Endothelial cell of umbilical vein (primary cell): Measurements from ENCODE around the gene NUDT9. TPM values are rescaled to one million over a fixed set of nuclear protein-coding genes. Genes with fewer than 3 reads are reported as not detected.

Experiments
- BruUV-seq: library from RNA; stranded (reverse); fragments of 400-500 nt; replicated peaks from 2 replicates; lab custom pipeline; 2021; lab: Mats Ljungman, UMichigan
- CTCF ChIA-PET: fragments of 300-600, 350-600 bp; sonication (Branson Sonifier 250); formaldehyde crosslinking; loops from one replicate; lab custom pipeline; 2021; ENCODE audit warnings: antibody characterized with exemption, inconsistent platforms; lab: Charles Lee
- POLR2A ChIA-PET: fragments of 300-600, 350-600 bp; sonication (Branson Sonifier 250); formaldehyde crosslinking; loops from one replicate; lab custom pipeline; 2021; ENCODE audit warnings: antibody characterized with exemption, inconsistent platforms; lab: Charles Lee
- DNase-seq: peaks from one replicate; pipeline ENCODE4 v3.0.0-alpha.2; 2011; ENCODE audit warnings: low read depth, low spot score
- FAIRE-seq: peaks from 2 replicates; lab custom pipeline; 2011; peaks lifted over from hg19 to GRCh38; lab: Jason Lieb, UNC
- H2AFZ ChIP-seq: 2 replicates; pipeline ENCODE4 v1.6.0; 2012; ENCODE audit warnings: low read depth, low read length, control low read depth, inconsistent platforms
- H3K27ac ChIP-seq: 2 replicates; pipeline ENCODE4 v1.5.1; 2011; ENCODE audit warnings: low read depth, mild to moderate bottlenecking, control low read depth, low read length, moderate library complexity; ENCODE audit not compliant: insufficient read depth
- H3K27me3 ChIP-seq, 2 experiments: 2 replicates each; pipeline versions ENCODE4 v1.6.0 to v1.6.1; 2011; ENCODE audit warnings: low read length in 2 of 2, mixed read lengths in 1 of 2; ENCODE audit not compliant: control insufficient read depth in 2 of 2, insufficient read depth in 2 of 2
- H3K36me3 ChIP-seq, 2 experiments: 2 replicates in 1 of 2; 3 replicates in 1 of 2; pipeline ENCODE4 v1.5.1; 2011; ENCODE audit warnings: low read length in 2 of 2, mild to moderate bottlenecking in 1 of 2, moderate library complexity in 1 of 2; ENCODE audit not compliant: control insufficient read depth in 2 of 2, insufficient read depth in 2 of 2; ENCODE audit errors: extremely low read depth in 1 of 2
- H3K4me1 ChIP-seq: 3 replicates; pipeline ENCODE4 v1.5.1; 2011; ENCODE audit warnings: mild to moderate bottlenecking, low read length; ENCODE audit not compliant: control insufficient read depth, insufficient read depth; ENCODE audit errors: extremely low read depth
- H3K4me2 ChIP-seq: 2 replicates; pipeline ENCODE4 v1.6.1; 2011; ENCODE audit warnings: low read length, control low read depth, mixed read lengths; ENCODE audit not compliant: insufficient read depth
- H3K4me3 ChIP-seq, 3 experiments: fragments of 200-600 bp in 1 of 3; sonication (generic), shearing (Covaris generic) in 1 of 3; replicated peaks in 1 of 3; 2 replicates each; pipeline ENCODE4 v1.5.1; 2011 to 2016; ENCODE audit warnings: control low read depth in 3 of 3, low read length in 3 of 3, mild to moderate bottlenecking in 2 of 3, inconsistent platforms in 1 of 3, low read depth in 1 of 3, moderate library complexity in 1 of 3; ENCODE audit not compliant: insufficient read depth in 1 of 3
- H3K79me2 ChIP-seq: 2 replicates; pipeline ENCODE4 v1.6.0; 2012; ENCODE audit warnings: low read length, inconsistent platforms; ENCODE audit not compliant: control insufficient read depth, insufficient read depth
- H3K9ac ChIP-seq: replicated peaks from 2 replicates; pipeline ENCODE3; 2011; ENCODE audit warnings: low read length, control low read depth; ENCODE audit not compliant: insufficient read depth; ENCODE audit errors: extremely low read depth
- H3K9me1 ChIP-seq: replicated peaks from 3 replicates; pipeline ENCODE4 v1.6.0; 2011; ENCODE audit warnings: mild to moderate bottlenecking, low read length; ENCODE audit not compliant: control insufficient read depth, insufficient read depth; ENCODE audit errors: extremely low read depth
- H3K9me3 ChIP-seq: replicated peaks from 2 replicates; pipeline ENCODE4 v1.5.1; 2012; ENCODE audit warnings: low read length, inconsistent platforms; ENCODE audit not compliant: control insufficient read depth, insufficient read depth
- H4K20me1 ChIP-seq: replicated peaks from 2 replicates; pipeline ENCODE3; 2011; ENCODE audit warnings: mild to moderate bottlenecking, low read length; ENCODE audit not compliant: control insufficient read depth, insufficient read depth; ENCODE audit errors: extremely low read depth
- CTCF ChIP-seq, 2 donors: IDR thresholded peaks; 1 replicate in 1 of 2; 2 replicates in 1 of 2; pipeline ENCODE4 v1.5.1; 2011; ENCODE audit warnings: low read length in 2 of 2, mild to moderate bottlenecking in 2 of 2, moderate library complexity in 2 of 2, control low read depth in 1 of 2, inconsistent platforms in 1 of 2, low read depth in 1 of 2; ENCODE audit not compliant: insufficient read depth in 1 of 2; ENCODE audit errors: extremely low read depth in 1 of 2
- EZH2 ChIP-seq: IDR thresholded peaks from 2 replicates; pipeline ENCODE4 v1.6.1; 2012; ENCODE audit warnings: borderline replicate concordance, low read depth, mild to moderate bottlenecking, moderate library complexity, low read length, inconsistent platforms; ENCODE audit not compliant: severe bottlenecking
- FOS ChIP-seq: IDR thresholded peaks from 2 replicates; pipeline ENCODE4 v1.6.1; 2011; ENCODE audit warnings: mild to moderate bottlenecking, low read length, moderate library complexity, borderline replicate concordance; ENCODE audit not compliant: insufficient read depth
- GATA2 ChIP-seq: IDR thresholded peaks from 2 replicates; pipeline ENCODE4 v1.7.0; 2011; ENCODE audit warnings: low read depth, mild to moderate bottlenecking, moderate library complexity, mixed read lengths, low read length; ENCODE audit not compliant: insufficient read length, insufficient read depth
- JUN ChIP-seq: IDR thresholded peaks from 2 replicates; pipeline ENCODE4 v1.6.1; 2011; ENCODE audit warnings: borderline replicate concordance, low read depth; ENCODE audit not compliant: insufficient read length, insufficient read depth
- MAX ChIP-seq: IDR thresholded peaks from 2 replicates; pipeline ENCODE4 v1.6.1; 2011; ENCODE audit not compliant: insufficient read depth, insufficient read length
- MYC ChIP-seq: IDR thresholded peaks from one replicate; pipeline ENCODE4 v1.6.1; 2011; ENCODE audit warnings: mild to moderate bottlenecking, low read depth, low read length
- POLR2A ChIP-seq: IDR thresholded peaks from 2 replicates; pipeline ENCODE4 v1.6.1; 2012; ENCODE audit warnings: low read depth, mild to moderate bottlenecking, control low read depth, low read length
- POLR2AphosphoS5 ChIP-seq: IDR thresholded peaks from 2 replicates; pipeline ENCODE4 v1.6.1; 2012; ENCODE audit warnings: low read depth, mild to moderate bottlenecking, control low read depth, low read length, moderate library complexity; ENCODE audit not compliant: insufficient read depth
- dilution Hi-C: fragments of 300-500 bp; cut with MboI; formaldehyde crosslinking; loops from one replicate; pipeline ENCODE4 v1.15.0; 2019; ENCODE audit warnings: low sequenced_read_pairs; ENCODE audit not compliant: extremely low pct_ligation_motif_present
- intact Hi-C: fragments of 100-400 bp; cut with micrococcal nuclease; formaldehyde crosslinking; loops from one replicate; pipeline ENCODE4 v1.10.0; 2022
- polyA plus RNA-seq, 4 experiments: library from polyadenylated mRNA; depleted of rRNA in 3 of 4; stranded (reverse) in 3 of 4; unstranded in 1 of 4; fragments of >200 nt; gene quantifications; 2 replicates each; pipeline versions ENCODE4 v1.2.1 to v1.2.3, GENCODE V29; 2011 to 2012; ENCODE audit warnings: missing spikeins in 1 of 4
- total RNA-seq: library from RNA; stranded (reverse); gene quantifications from 2 replicates; pipeline ENCODE4 v1.2.3, GENCODE V29; 2021

Gene NUDT9
- total and polyA plus RNA-seq, 2 donors (not counting 3 experiments of a cell fraction or from before 2014, with no cell fraction given), result 15.3 to 25.0 TPM

GRCh38 chr4:87444741-87445140 lies 22.4 kb downstream of the NUDT9 start:
- Histone ChIP-seq H3K9me1 (no peaks in the 10 kb centered on the region), H3K27me3 (no peaks in the 10 kb centered on the region), H3K9me3 (no peaks in the 10 kb centered on the region), H3K79me2 (no peaks in the 10 kb centered on the region), H2AFZ (no peak overlapping the region), H3K4me1 (no peaks in the 10 kb centered on the region), H3K27ac (no peak overlapping the region), H3K36me3 (peaks cover 5 to 6% of the 10 kb centered on the region in 2 experiments), H3K4me2 (no peak overlapping the region), H4K20me1 (no peaks in the 10 kb centered on the region), H3K9ac (no peak overlapping the region), H3K4me3 (no peak overlapping the region)
- FAIRE-seq (no peak), DNase-seq (no peak)
- intact Hi-C loops (no loop called here), dilution Hi-C loops (no loop called here)
- BruUV-seq, result no TSS peak
- CTCF ChIA-PET, result interaction anchor here (1.4 kb wide), 1 partner anchor 13 kb away, joined by 3 read pairs; no protein-coding TSS in a partner anchor
- POLR2A ChIA-PET, result no interaction called here
- no peak for TF ChIP-seq JUN
- no peak for TF ChIP-seq CTCF (IDR thresholded peaks at IDR 0.05; ENCODE audit: extremely low read depth in 1 of 2, insufficient read depth in 1 of 2, low read depth in 1 of 2, low read length in 2 of 2)
- TF ChIP-seq POLR2A, result no peak
- TF ChIP-seq FOS, result no peak
- no peak for TF ChIP-seq EZH2
- TF ChIP-seq MAX, result no peak
- no peak for TF ChIP-seq POLR2AphosphoS5
- TF ChIP-seq MYC, result no peak
- TF ChIP-seq GATA2, result no peak
